MG63 (cell line): ENCODE data around the gene DOCK2. TPM values are rescaled to one million over a fixed set of nuclear protein-coding genes. Genes with fewer than 3 reads are reported as not detected.
A peak's percentile ranks its signal among the peaks of the same experiment; 100 is the strongest.
"Not testable (repeated sequence)": the region's sequence is repeated elsewhere in the genome, so short reads cannot be mapped to it uniquely, and the experiment has no call there.

ENCODE experiments used
- DNase-seq: peaks from one replicate; pipeline ENCODE4 v3.0.0-alpha.2; 2020
- H3K27me3 ChIP-seq: fragments of 250-450 bp; sonication (Bioruptor Pico); 2 replicates; pipeline ENCODE4 v1.5.1; 2020; ENCODE audit warnings: mild to moderate bottlenecking, moderate library complexity
- H3K36me3 ChIP-seq: fragments of 250-450 bp; sonication (Bioruptor Pico); 2 replicates; pipeline ENCODE4 v1.5.1; 2020; ENCODE audit warnings: mild to moderate bottlenecking, moderate library complexity
- H3K4me3 ChIP-seq: fragments of 250-450 bp; sonication (Bioruptor Pico); 2 replicates; pipeline ENCODE4 v1.5.1; 2020; ENCODE audit warnings: mild to moderate bottlenecking, moderate library complexity
- H3K9me3 ChIP-seq: fragments of 250-450 bp; sonication (Bioruptor Pico); 2 replicates; pipeline ENCODE4 v1.5.1; 2020; ENCODE audit warnings: mild to moderate bottlenecking, moderate library complexity
- total RNA-seq: library from RNA; depleted of rRNA; stranded (reverse); fragments of >200 nt; shearing (Covaris generic); gene quantifications from 2 replicates; pipeline ENCODE4 v1.2.3, GENCODE V29; 2014; ENCODE audit warnings: low replicate concordance; rRNA removed

The DOCK2 gene
- 0.39 and 12.6 TPM in 2 replicates for total RNA-seq

DNA sequence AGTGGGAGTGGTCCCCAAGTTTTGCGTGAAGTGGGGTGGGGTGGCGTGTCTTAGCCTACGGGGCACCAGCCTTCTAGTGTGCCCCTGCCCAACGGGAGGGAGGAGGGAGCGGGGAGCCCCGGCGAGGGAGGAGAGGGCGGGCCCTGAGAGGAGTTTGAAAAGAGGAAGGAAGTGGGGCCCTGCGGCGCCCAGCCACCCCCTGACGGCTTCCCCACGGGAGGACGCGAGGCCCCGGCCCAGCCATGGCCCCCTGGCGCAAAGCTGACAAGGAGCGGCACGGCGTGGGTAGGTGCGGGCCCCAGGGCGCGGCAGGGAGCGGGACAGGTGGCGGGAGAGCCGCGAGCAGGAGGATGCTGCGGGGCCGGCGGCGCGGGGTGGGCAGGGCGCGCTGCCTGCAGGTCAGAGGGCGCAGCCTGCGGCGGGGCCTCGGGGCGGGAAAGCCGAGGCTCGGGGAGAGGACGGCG lies at the start of gene DOCK2:
Gene DOCK2, plus strand, starts transcription at position 191 of the 464 bp plus-strand sequence. Its CDS starts 52 bp downstream, at position 243.
- DNase-seq = no peak
- Histone ChIP-seq H3K27me3 (no peaks in the 10 kb centered on the region), H3K9me3 (peaks cover 7% of the 10 kb centered on the region), H3K4me3 (no peak within 1 kb of the TSS), H3K36me3 (no peaks in the 10 kb centered on the region)

DNA sequence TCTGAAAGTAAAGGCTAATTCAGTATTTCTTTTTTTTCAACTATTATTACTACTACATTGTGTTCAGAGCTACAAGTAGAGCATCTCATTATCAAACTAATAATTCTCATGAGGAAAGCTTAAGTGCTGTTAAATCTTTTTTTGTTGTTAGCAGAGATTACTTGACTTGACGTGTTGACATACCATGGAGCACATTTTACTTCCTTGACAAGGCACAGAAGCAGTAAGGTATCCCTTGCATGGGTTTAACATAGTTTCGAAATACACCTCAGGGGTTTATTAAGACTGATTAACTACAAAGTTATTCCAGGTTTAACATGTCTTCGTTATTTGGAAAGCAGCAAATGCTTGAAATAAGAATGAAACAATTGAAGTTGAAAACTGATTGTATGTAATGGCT lies 46.5 kb upstream of the DOCK2 start:
- no peaks in the 10 kb centered on the region for H3K9me3 ChIP-seq
- peaks cover 97% of the 10 kb centered on the region for H3K36me3 ChIP-seq
- no peaks in the 10 kb centered on the region for H3K27me3 ChIP-seq
- no peak overlapping the region for H3K4me3 ChIP-seq
- no peak for DNase-seq

DNA sequence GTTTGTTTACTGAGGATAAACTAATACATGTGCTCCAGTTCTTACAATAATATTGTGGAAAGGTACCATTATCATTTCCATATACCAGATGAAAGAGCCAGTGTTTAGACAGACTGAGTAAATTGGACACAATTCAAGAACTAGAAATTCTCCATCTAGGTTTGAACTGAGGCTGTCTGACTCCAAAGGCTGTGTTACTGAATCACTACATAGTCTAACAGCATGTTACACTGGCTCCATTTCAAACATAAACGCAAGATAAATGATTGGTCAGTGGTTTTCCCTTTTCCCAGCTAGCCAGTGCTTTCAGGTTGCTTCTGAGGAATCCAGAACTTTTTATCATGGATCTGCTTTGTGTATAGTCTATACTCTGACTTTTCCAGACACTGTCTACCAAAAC lies 45.4 kb upstream of the DOCK2 start:
- no peaks in the 10 kb centered on the region for H3K9me3 ChIP-seq
- no peak overlapping the region for H3K4me3 ChIP-seq
- no peak for DNase-seq
- no peaks in the 10 kb centered on the region for H3K27me3 ChIP-seq
- H3K36me3 ChIP-seq = peaks cover 98% of the 10 kb centered on the region

DNA sequence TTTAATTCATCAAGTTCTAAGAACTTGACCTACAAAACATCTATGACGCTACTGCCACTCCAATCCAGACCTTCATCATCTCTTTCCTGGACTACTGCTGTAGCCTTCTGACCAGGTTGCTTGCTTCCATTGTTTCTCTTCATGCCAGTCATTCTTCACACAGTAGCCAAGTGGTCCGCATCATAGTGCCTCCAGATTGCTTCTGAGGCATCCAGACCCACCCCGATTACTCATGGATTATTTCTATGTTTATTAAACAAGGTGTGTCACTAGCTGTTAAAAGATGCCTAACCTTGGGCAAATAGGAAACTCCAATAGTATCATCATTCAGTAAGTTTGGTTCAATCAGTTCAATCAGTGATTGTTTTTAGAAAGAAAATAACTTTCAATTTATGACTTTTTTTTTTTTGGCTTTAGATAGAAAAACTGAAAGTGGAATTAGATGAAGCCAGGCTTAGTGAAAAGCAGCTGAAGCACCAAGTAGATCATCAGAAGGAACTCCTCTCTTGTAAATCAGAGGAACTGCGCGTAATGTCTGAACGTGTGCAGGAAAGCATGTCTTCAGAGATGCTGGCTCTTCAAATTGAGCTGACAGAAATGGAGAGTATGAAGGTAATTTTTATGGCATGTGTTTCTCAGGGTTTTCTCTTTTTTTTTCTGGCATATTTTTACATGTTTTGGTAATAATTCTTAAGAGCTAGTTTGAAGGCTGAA lies 44.0 kb upstream of the DOCK2 start:
- H3K36me3 ChIP-seq = peaks cover 98% of the 10 kb centered on the region
- H3K27me3 ChIP-seq = no peaks in the 10 kb centered on the region
- no peaks in the 10 kb centered on the region for H3K9me3 ChIP-seq
- peak; percentile 82 for DNase-seq
- no peak overlapping the region for H3K4me3 ChIP-seq

DNA sequence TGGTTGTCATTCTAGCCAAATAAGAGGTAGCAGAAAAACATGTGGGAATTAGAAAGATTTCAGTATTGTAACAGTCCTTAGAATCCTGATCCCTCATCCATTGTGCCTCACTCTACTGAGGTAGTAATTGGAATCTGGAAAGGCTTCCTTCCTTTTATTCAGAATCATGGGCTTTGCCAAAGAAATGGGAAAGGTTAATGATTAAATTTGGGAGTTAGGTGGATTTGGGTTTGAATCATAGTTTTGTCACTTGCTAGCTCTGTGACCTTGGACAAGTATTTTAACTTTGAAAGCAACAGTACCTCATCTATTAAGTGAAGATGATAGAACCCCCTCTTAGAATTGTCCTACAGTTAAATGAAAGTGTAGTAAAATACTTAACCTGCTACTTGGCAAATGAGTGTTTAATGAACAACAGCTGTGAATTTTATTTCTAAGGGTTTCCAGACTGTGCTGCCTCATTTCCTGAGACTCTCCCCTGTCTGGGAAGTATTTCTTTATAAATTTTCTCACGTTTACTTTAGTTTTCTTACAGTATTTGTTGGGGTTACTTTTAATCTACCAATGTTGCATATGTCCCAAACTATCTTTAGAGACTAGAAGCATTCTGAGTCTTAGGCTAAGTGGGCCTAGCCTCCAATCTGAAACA lies 41.8 kb upstream of the DOCK2 start:
- no peak for DNase-seq
- Histone ChIP-seq H3K9me3 (no peaks in the 10 kb centered on the region), H3K4me3 (no peak overlapping the region), H3K27me3 (no peaks in the 10 kb centered on the region), H3K36me3 (peaks cover 98% of the 10 kb centered on the region)

DNA sequence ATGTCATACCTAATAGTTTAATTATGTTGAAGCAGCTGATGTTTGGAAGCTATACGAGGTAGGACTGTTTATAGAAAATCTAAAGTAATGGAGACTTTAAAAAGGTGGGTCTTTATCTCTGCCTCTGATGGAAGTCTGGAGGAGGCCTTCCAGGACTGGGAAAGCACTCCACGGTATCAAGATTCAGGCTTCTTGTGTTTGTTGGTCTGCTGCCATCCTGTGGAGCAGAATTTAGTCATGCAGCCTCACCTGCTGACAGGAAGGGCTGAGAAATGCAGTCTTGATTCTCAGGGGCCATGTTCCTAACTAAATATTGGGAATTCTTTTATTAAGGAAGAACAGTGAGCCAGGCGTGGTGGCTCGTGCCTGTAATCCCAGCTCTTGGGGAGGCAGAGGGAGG lies 37.6 kb upstream of the DOCK2 start:
- no peak overlapping the region for H3K4me3 ChIP-seq
- peaks cover 2% of the 10 kb centered on the region for H3K9me3 ChIP-seq
- H3K27me3 ChIP-seq = no peaks in the 10 kb centered on the region
- peaks cover 96% of the 10 kb centered on the region for H3K36me3 ChIP-seq
- DNase-seq = peak; percentile 18

DNA sequence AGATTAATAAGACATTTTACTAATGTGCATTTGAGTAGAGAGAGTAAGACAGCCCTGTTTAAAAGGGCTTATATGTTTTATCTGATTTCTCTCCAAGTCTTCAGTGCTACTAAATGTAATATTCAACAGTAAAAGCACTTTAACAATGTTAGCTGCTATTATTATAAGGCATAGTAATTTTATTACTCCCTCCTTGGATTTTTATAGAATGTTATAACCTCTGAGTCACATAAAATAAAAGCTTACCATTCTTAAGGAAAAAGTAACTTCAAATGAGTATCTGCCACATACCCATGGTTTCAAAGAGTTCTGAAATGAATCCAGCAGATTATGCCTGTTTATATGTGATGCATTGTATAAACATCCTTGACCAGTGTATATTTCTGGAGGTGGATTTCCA lies 34.5 kb upstream of the DOCK2 start:
- H3K36me3 ChIP-seq = peaks cover 85% of the 10 kb centered on the region

DNA sequence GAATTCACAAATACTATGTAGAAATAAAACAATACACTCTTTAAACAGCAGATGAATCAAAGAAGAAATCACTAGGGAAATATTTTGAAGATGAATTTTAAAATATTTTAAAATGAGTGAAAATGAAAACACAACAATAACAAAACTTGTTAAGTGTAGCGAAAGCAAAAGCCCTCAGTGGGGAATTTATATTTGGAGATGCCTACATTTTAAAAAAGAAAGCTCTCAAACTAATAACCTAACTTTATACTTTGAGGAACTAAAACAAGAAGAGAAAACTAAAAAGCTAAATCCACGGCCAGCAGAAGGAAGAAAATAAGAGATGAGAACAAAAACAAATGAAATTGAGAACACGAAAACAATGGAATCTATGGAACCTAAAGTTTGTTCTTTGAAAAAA lies 30.8 kb upstream of the DOCK2 start:
- H3K9me3 ChIP-seq = peaks cover 32% of the 10 kb centered on the region
- H3K27me3 ChIP-seq = no peaks in the 10 kb centered on the region
- H3K4me3 ChIP-seq = no peak overlapping the region
- no peak for DNase-seq
- peaks cover 48% of the 10 kb centered on the region for H3K36me3 ChIP-seq

More for the DNA sequence above, 34.5 kb upstream of the DOCK2 start:
- no peaks in the 10 kb centered on the region for H3K27me3 ChIP-seq
- no peak overlapping the region for H3K4me3 ChIP-seq
- no peak for DNase-seq
- H3K9me3 ChIP-seq = peaks cover 5% of the 10 kb centered on the region

DNA sequence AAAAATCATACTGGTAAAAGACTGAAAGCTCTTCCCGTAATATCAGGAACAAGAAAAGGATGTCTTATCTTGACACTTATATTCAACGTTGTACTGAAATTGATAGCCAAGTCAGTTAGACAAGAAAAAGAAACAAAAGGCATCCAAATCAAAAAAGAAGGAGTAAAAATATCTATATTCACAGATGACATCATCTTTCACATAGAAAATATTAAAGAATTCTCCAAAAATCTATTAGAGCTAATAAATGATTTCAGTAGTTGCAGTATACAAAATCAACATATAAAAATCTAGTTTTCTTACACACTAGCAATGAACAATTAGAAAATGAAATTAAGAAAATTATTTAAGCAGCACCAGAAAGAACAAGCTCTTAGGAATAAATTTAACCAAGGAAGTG lies 29.2 kb upstream of the DOCK2 start:
- H3K27me3 ChIP-seq = no peaks in the 10 kb centered on the region
- no peak for DNase-seq
- no peak overlapping the region for H3K4me3 ChIP-seq
- H3K9me3 ChIP-seq = peaks cover 48% of the 10 kb centered on the region
- H3K36me3 ChIP-seq = peaks cover 36% of the 10 kb centered on the region

DNA sequence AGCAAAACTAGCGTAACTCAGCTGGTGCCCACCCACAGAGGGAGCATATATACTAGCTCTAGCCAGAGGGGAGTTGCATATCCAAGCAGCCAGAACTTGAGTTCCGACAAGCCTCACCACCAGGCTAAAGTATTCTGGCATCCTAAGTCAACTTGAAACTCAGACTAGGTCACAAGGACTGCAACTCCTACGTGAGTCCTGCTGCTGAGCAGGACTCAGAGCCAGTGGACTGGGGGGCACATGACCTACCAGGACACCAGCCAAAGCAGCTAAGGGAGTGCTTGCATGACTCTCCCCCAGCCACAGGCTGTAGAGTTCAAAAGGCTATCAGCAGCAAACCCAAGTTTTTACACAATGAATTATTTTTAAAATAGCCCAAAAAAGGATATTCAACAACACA lies 27.4 kb upstream of the DOCK2 start:
- DNase-seq = no peak
- Histone ChIP-seq H3K36me3 (peaks cover 18% of the 10 kb centered on the region), H3K9me3 (peaks cover 55% of the 10 kb centered on the region), H3K4me3 (no peak overlapping the region), H3K27me3 (no peaks in the 10 kb centered on the region)

DNA sequence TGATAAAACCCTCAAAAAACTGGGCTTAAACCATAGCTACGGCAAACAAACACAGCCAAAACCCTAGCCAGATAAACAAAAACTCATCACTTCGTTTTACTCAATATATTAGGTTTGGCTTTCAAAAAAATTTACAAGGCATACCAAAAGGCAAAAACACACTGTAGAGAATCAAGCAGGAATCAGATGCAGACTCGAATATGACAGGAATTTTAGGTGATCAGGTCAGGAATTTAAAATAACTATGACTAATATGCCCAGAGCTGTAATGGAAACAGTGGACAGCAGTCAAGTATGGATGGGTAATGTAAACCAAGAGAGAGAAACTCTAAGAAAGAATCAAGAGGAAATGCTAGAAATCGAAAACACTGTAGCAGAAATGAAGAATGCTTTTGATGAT lies 26.5 kb upstream of the DOCK2 start:
- H3K27me3 ChIP-seq = no peaks in the 10 kb centered on the region
- DNase-seq = no peak
- H3K36me3 ChIP-seq = peaks cover 9% of the 10 kb centered on the region
- no peak overlapping the region for H3K4me3 ChIP-seq
- H3K9me3 ChIP-seq = peaks cover 59% of the 10 kb centered on the region

DNA sequence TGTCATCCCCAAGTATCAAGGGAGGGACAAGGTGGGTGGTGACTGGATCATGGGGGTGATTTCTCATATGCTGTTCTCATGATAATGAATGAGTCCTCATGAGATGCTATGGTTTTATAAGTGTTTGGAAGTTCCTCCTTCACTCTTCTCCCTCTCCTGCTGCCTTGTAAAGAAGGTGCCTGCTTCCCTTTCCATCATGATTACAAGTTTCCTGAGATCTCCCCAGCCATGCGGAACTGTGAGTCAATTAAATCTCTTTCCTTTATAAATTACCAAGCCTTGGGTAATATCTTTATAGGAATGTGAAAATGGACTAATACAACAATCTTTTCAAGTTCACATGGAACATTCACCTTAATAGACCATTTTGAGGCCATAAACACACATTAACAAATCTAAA lies 21.5 kb upstream of the DOCK2 start:
- H3K36me3 ChIP-seq = no peaks in the 10 kb centered on the region
- no peak overlapping the region for H3K4me3 ChIP-seq
- H3K9me3 ChIP-seq = peaks cover 39% of the 10 kb centered on the region
- no peak for DNase-seq
- H3K27me3 ChIP-seq = no peaks in the 10 kb centered on the region

DNA sequence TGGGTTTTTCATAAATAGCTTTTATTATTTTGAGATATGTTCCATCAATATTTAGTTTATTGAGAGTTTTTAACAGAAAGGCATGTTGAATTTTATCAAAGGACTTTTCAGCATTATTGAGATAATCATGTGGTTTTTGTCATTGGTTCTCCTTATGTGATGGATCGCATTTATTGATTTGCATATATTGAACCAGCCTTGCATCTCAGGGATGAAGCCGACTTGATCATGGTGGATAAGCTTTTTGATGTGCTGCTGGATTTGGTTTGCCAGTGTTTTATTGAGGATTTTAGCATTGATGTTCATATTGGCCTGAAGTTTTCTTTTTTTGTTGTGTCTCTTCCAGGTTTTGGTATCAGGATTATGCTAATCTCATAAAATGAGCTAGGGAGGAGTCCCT lies 12.8 kb upstream of the DOCK2 start:
- not testable (repeated sequence) for H3K4me3 ChIP-seq, DNase-seq, H3K27me3 ChIP-seq, H3K36me3 ChIP-seq
- H3K9me3 ChIP-seq = peaks cover 20% of the 10 kb centered on the region

DNA sequence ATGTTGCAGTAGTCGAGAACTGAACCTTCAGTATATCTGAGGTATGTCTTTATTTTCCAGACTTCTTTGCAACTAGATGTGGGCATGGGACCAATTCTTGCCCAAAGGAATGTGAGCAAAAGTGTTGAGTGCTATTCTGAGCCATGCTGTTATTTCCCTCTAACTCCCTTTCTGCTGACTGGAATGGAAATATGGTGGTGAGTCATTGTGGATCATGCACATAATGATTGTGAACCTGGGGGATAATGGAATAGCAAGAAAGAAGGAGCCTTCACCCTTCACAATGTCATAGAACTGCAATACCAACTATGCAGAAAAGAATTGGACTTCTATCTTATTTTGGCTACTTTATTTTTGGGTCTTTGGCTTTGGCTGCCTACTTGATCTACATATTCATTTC lies 10.3 kb upstream of the DOCK2 start:
- H3K27me3 ChIP-seq = no peaks in the 10 kb centered on the region
- H3K4me3 ChIP-seq = no peak overlapping the region
- no peaks in the 10 kb centered on the region for H3K36me3 ChIP-seq
- DNase-seq = peak; percentile 83
- peaks cover 20% of the 10 kb centered on the region for H3K9me3 ChIP-seq

DNA sequence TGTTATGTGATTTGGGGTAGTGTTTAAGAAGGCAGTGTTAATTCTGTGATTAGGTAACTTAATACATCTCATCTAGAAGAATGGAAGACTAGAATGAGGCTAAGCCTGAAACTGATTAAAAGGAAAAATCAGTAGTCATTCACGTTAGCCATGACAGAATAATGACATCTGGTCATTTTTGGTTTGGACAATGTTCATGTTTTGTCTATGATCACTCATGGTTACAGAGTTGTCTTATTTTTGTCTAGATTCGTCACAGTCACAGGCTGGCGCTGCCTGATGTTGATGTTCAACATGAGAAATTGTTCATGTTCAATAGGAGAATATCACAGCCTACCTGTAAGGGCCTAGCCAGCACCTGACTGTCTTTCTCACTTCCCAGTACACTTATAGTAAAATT lies 9.5 kb upstream of the DOCK2 start:
- H3K9me3 ChIP-seq = peaks cover 20% of the 10 kb centered on the region
- H3K4me3 ChIP-seq = no peak overlapping the region
- DNase-seq = no peak
- H3K36me3 ChIP-seq = no peaks in the 10 kb centered on the region
- no peaks in the 10 kb centered on the region for H3K27me3 ChIP-seq

DNA sequence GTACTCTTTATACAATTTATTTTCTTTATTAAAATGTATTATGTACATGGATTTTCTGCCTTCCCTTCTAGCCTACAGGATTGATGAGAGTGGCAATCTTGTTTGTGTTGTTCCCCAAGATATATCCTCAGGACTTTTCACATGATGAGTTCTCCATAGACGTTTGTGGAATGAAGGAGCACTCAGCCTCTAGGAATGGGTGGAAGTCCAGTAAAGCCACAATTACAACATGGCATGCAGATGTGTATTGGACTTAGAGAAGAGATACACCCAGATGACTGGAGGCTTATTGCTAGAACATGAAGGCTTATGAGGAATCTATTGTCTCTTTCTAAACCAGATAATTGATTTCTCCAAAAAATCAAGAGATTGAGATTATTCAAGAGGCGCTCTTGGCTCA lies 8.2 kb upstream of the DOCK2 start:
- DNase-seq = no peak
- Histone ChIP-seq H3K4me3 (no peak overlapping the region), H3K27me3 (no peaks in the 10 kb centered on the region), H3K36me3 (no peaks in the 10 kb centered on the region), H3K9me3 (peaks cover 11% of the 10 kb centered on the region)

DNA sequence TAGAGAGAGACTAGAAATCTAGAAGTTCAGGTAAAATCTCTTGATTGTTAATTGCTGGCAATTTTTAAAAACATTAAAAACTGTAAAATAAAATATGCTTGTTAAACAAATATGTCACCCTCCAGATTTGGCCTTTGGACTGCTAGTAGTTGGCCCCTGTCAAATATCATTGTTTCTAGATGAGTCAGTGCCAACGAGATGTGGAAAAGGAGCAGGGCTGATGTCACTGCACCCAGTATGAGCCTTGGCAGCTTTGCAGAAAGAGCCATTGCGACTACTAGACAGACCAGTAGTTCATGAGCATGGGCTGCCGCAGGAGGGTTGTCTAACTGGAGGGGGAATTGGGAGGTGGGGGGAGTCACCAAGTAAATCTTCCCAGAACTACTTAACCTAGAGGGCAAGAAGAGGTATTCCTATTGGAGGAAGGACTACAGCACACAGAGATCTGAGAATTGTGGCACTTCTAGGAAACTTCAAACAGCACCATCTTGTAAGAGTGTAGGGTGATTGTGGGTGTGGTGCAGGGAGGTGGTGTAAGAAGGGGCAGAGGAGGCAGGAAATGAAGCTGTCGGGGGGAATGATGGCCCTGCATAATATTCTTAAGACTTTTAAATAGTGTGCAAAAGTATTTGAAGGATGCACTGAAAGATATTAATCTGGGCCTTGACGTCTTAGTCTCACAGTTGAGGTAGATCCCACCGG lies 7.1 kb upstream of the DOCK2 start:
- no peak overlapping the region for H3K4me3 ChIP-seq
- no peaks in the 10 kb centered on the region for H3K36me3 ChIP-seq
- peaks cover 12% of the 10 kb centered on the region for H3K9me3 ChIP-seq
- H3K27me3 ChIP-seq = no peaks in the 10 kb centered on the region
- peak; percentile 93 for DNase-seq
